ENCODE results near the gene BNC2. TPM values are rescaled to one million over a fixed set of nuclear protein-coding genes. Genes with fewer than 3 reads are reported as not detected.
A peak's percentile ranks its signal among the peaks of the same experiment; 100 is the strongest.

Gene BNC2
- total RNA-seq, 2 donors from 2014 or later = not detected

DNA sequence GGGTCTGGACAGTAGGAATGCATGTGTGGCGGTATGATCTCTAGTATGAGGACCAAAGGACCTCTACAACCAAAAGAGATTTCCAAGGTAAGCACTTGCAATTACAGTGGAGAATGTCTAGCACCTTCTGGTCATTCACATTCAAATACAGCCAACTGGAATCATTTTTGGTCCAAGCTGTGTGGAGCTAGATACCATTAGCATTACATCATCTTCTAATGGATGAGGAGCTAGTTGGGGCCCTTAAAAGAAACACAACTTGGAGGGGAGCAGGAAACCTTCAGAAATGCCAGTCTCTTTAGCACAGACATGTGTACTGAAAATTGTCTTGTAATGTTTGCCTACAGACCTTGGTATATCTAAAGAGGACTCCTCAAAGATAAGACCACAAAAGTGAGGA is 244.7 kb downstream of the BNC2 start:
- Mint-ChIP-seq H3K27ac (no peak overlapping the region), H3K9me3 (peaks cover 0 to 6% of the 10 kb centered on the region in 2 donors)
- no peak for ATAC-seq

DNA sequence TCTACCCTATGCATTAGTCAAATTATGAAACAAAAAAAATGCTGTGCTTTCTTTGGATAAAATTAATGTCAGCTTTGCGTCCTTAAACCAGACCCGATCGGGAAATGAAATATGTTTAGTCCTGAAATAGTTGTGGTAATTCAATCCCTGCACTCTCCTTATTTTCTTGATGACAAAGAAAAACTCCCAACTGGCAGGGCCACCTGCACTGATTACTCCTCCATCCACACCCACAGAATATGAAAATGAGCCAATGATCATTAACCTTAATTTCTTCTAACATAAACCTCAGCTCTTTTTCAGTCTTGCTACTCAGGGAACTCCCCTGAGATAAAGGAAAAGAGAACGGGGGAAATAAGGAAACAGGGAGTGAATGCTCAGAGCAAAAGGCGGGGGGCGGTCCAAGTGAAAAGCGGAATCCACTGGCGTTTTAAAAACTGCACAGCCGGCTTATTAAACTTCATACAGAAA is 245.3 kb downstream of the BNC2 start:
- ATAC-seq (no peak), DNase-seq (ENCODE audit: low spot score in 2 of 2) (no peak)
- no peak overlapping the region for H3K27ac Mint-ChIP-seq
- H3K36me3 Mint-ChIP-seq = no peaks in the 10 kb centered on the region
- H3K9me3 Mint-ChIP-seq = peaks cover 0 to 7% of the 10 kb centered on the region in 2 donors

More for the DNA sequence above, 244.7 kb downstream of the BNC2 start:
- no peaks in the 10 kb centered on the region for H3K36me3 Mint-ChIP-seq
- DNase-seq (ENCODE audit: low spot score in 2 of 2) = no peak

DNA sequence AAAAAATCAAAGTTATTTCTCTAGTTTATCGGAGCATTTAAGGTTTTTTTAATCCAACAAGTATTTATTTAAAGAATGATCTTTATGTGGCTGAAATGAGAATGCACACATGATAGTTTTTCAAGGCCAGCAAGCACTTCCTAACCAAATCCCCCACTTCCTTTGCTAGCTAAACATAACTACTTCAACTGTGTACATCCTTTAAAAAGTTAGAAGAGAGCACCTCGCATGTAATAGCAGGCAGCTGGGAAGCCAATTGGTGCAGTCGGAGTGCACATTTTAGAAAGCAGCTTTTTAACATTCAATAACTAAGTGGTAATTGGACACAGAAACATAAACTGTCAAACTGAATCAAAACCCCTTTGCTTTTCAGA is 245.7 kb downstream of the BNC2 start:
- Mint-ChIP-seq H3K36me3 (no peaks in the 10 kb centered on the region), H3K9me3 (peaks cover 0 to 7% of the 10 kb centered on the region in 2 donors), H3K27ac (no peak overlapping the region)
- ATAC-seq = no peak
- DNase-seq (ENCODE audit: low spot score in 2 of 2) = no peak

DNA sequence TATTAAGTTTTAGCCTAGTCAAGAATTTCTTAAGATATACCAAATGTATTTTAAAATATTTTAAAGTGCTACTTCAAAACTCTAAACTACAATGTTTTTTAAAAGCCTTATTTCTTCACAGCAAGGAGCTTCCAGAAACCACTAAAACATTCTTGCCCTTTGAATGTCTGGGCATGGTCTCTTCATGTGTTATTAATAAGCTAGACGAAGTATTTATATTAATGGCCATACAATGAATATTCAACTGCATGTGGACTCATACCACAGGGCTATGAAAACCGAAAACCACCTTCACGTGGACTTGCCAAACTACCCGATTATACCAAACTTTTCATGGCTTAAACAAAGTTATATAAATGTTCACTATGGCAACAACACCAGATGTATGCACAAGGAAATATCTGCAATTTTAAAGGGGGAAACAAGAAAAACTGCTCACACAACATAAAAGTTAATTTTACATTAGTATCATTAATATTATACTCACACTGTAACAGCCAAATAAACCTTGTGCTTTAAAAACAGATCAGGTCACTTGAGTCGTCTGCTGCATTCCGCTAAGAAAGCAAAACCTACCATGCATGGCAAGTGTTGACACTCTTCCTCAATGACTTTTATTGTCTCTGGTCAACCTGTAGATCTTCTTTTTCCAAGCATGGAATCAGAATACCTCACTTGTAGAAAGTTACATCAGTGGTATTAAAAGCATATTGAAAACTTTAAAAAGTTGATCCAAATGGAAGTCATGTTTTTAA is 246.3 kb downstream of the BNC2 start:
- no peak for ATAC-seq
- Mint-ChIP-seq H3K36me3 (no peaks in the 10 kb centered on the region), H3K27ac (no peak overlapping the region), H3K9me3 (peaks cover 0 to 7% of the 10 kb centered on the region in 2 donors)
- DNase-seq (ENCODE audit: low spot score in 2 of 2) = no peak

DNA sequence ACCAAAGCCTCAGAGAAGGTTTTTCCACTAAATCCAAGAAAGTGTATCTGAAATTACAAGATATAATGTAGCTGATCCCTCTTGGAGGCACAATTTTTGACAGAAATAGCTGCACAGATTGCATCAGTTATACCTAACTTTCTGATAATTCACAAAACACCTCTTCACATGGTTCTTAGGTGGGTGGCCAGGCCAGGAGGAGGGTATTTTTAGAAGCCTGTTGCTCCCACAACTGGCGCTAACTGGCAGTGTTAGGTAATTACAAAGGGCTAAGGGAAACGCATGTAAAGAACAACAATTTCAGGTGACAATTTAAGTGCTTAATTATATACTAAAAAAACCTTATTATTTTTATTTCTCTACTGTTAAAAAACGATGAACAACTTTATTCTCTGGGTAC is 247.9 kb downstream of the BNC2 start:
- DNase-seq (ENCODE audit: low spot score in 2 of 2) = no peak
- no peaks in the 10 kb centered on the region for H3K36me3 Mint-ChIP-seq
- H3K9me3 Mint-ChIP-seq = peaks cover 4 to 7% of the 10 kb centered on the region in 2 donors
- ATAC-seq = no peak
- no peak overlapping the region for H3K27ac Mint-ChIP-seq

DNA sequence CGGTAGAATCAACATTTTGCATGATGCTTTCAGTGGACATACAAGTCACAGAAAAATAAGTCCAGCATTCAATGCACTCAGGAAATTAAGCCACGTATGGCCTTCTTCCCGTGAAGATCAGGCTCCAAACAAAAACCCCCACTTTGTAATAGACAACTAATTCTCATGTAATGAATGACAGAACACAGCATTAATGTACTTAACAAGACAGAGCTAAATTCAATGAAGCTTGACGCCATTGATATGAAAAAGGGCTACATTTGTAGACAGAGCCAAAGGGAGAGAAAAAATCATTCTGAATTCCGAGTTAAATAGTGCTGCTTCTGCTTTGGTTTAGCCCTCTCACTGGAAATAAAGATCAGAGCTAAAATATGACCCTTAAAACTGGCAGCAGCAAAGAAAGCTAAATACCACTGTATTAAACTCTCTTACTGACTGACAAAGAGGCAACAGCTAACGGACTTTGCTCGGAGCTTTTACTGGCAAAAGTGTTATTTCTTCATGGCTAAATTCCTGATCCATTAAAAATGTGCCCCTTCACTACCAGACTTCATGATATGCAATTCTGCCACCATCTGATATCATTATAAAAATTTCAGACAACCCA is 250.5 kb downstream of the BNC2 start:
- no peak for ATAC-seq
- no peak for DNase-seq (ENCODE audit: low spot score in 2 of 2)
- Mint-ChIP-seq H3K27ac (peak overlapping the region in 1 of 2 donors; percentile 55), H3K9me3 (peaks cover 4 to 7% of the 10 kb centered on the region in 2 donors), H3K36me3 (no peaks in the 10 kb centered on the region)

DNA sequence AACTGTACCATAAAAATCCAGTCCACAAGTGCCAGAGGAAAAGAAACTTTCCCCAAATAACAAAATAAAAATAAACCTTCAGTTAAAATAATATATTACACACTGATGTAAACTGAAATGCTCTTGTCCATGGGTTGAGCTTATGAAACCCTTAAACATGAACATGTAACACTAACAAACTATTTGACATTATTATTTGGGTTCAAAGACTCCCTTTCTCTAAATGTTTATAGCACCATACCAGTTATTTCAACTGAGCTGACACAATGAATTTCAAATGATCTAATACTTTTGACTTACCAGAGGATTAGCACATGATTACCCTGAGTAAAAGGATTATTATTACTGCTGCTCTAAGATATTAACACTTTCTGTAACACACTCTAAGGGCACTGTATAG is 251.1 kb downstream of the BNC2 start:
- no peak for DNase-seq (ENCODE audit: low spot score in 2 of 2)
- Mint-ChIP-seq H3K36me3 (no peaks in the 10 kb centered on the region), H3K27ac (no peak overlapping the region)

DNA sequence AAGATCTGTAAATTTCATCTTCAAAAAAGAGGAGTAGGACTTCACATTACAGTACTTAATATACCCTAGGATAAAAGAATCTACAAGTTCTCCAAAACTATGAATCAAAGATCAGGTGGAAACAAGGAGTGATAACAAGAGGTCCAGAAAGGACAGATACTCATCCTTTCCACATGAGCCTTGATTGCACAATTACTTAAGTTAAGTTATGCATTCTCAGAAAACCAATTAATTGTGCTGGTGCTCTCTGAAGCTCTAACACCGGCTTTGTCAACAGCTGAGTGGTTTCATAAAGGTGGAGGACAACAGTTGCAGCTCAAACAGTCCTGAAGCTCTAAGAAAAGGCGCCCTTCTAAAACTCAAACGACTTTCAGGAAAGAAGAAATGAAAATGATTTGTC is 251.9 kb downstream of the BNC2 start:
- Mint-ChIP-seq H3K27ac (no peak overlapping the region), H3K9me3 (peaks cover 4 to 7% of the 10 kb centered on the region in 2 donors), H3K36me3 (no peaks in the 10 kb centered on the region)
- ATAC-seq (no peak), DNase-seq (ENCODE audit: low spot score in 2 of 2) (no peak)

More for the DNA sequence above, 251.1 kb downstream of the BNC2 start:
- no peak for ATAC-seq
- peaks cover 4 to 7% of the 10 kb centered on the region in 2 donors for H3K9me3 Mint-ChIP-seq

DNA sequence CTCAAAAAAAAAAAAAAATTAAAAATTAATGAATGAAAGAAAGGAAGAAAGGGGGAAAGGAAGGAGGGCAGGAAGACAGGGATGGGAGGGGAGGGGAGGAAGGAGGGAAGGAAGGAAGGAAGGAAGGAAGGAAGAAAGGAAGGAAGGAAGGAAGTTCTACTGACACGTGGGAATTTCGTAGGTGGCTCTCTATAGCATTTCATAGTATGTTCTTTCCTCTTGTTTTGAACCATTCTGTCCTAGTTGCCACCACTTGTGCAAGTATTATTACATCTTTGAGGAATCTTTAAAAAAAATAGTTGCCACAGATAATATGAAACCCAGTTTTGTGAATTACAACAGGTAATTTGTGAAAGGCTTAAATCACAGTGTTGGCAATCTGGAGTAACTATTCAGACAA is 253.8 kb downstream of the BNC2 start:
- DNase-seq (ENCODE audit: low spot score in 2 of 2) (no peak), ATAC-seq (no peak)
- Mint-ChIP-seq H3K9me3 (peaks cover 4 to 8% of the 10 kb centered on the region in 2 donors), H3K36me3 (no peaks in the 10 kb centered on the region), H3K27ac (no peak overlapping the region)

DNA sequence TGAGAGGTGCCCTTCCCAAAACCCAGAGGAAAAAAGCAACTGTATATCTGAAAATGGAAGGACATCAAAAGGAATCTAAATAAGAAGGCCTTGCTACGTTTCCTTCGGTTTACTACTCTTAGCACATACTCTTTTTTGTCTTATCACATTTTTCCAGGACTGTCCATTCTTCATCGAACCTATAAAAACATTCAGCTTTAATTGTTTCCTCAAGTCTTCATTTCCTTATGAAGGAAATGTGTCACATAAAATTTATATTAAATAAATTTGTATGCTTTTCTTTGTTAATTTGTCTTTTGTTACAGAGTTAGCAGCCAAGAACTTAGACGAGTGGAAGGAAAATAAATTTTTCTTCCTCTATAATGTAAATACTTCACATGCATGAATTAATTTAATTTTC is 255.0 kb downstream of the BNC2 start:
- no peak for ATAC-seq
- Mint-ChIP-seq H3K36me3 (no peaks in the 10 kb centered on the region), H3K9me3 (peaks cover 4 to 5% of the 10 kb centered on the region in 2 donors), H3K27ac (no peak overlapping the region)
- no peak for DNase-seq (ENCODE audit: low spot score in 2 of 2)

DNA sequence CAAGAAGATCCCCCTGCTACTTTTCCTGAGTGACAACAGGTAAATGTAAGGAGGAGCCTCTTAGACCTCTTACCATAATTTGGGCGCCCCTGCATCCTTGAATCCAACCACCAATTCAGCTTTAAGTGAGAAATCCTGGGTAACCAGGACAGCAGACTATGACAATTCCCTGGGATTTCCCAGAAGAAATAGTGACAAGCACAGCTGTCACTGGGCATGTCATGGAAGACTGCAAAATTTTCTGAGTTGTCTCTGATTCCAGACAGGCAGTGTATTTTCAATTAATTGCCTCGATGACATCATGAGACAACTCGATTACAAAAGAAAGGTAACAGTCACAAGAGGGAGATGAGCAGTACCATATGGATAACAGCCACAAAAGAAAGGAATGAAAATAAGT is 256.9 kb downstream of the BNC2 start:
- peaks cover 4 to 5% of the 10 kb centered on the region in 2 donors for H3K9me3 Mint-ChIP-seq
- no peak overlapping the region for H3K27ac Mint-ChIP-seq
- no peak for ATAC-seq
- DNase-seq (ENCODE audit: low spot score in 2 of 2) = no peak
- H3K36me3 Mint-ChIP-seq = no peaks in the 10 kb centered on the region

DNA sequence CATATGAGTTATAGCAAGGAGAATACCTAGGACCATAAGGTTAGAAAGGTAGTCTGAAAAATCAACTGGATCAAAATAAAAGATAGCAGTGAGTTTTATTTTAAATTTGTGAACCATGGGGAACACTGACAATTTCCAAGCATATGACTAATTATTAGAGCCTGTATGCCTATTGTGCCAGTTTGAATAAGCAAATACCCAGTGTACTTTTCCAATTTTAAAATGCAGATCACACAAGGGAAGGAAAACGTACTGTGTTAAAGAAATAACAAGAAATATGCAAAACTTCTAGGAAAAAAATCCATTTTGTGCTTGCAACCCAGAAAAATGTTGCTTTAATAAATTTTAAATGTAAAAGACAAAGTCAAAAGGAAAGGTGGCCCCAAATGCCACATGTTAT is 257.4 kb downstream of the BNC2 start:
- peaks cover under 1 to 5% of the 10 kb centered on the region in 2 donors for H3K9me3 Mint-ChIP-seq
- H3K27ac Mint-ChIP-seq = no peak overlapping the region
- DNase-seq (ENCODE audit: low spot score in 2 of 2) (no peak), ATAC-seq (no peak)
- no peaks in the 10 kb centered on the region for H3K36me3 Mint-ChIP-seq

DNA sequence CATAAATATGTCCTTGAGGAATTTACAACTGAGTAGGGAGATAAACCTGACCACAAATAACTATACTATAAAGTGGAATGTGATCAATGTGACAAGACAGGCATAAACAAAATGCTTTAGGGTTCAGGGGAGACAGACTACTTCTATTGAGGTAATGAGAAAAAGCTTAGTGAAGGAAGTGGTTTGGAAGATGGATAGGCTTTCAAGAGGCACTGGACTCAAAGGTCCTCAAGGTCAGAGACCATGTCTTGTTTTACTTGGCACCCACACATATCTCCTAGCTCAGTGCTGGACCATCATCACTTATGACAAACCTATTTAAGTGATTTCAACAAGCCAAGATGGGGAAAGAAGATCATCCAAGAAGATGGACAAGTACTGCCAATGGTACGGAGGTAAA is 257.8 kb downstream of the BNC2 start:
- DNase-seq (ENCODE audit: low spot score in 2 of 2) = no peak
- Mint-ChIP-seq H3K9me3 (peaks cover 0 to 5% of the 10 kb centered on the region in 2 donors), H3K36me3 (no peaks in the 10 kb centered on the region), H3K27ac (no peak overlapping the region)
- no peak for ATAC-seq

DNA sequence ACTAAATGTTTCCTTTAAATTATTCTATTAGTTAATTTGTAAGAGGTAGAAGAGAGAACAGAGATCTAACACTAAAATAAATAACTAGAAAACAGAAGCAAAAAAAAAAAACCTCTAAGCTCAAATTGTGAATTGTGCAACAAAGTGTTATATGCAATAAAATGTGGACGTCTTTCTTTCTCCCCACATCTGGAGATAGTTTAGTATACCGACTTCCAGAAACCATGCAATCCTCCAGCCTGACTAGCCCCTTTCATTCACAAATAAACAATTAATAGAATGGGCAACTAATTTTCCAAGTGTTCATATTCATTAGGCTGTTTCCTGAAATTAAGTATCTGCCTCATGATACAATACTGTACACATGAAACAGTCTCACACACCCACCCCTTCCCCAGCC is 258.5 kb downstream of the BNC2 start:
- no peak overlapping the region for H3K27ac Mint-ChIP-seq
- no peaks in the 10 kb centered on the region for H3K36me3 Mint-ChIP-seq
- peaks cover 0 to 5% of the 10 kb centered on the region in 2 donors for H3K9me3 Mint-ChIP-seq
- ATAC-seq (no peak), DNase-seq (ENCODE audit: low spot score in 2 of 2) (no peak)

DNA sequence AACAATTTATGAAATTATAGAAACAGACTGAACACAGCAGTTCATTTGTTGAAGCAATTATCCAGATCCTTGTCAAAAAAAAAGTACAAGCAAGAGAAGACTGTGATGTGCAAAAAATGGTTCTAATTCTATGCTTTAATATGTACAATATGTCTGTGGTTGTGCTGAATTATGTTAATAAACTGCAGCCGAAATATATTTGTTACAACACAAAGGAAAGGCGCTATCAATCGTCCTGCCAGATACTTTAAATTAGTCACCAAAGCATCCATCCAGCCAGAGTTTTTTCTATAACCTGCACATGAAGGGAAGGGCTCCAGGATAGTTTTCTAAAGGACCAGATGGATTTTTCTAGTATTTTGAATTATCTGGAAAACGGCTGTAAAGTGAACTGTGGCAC is 259.5 kb downstream of the BNC2 start:
- Mint-ChIP-seq H3K27ac (no peak overlapping the region), H3K9me3 (peaks cover 0 to 5% of the 10 kb centered on the region in 2 donors), H3K36me3 (no peaks in the 10 kb centered on the region)
- DNase-seq (ENCODE audit: low spot score in 2 of 2) = no peak
- no peak for ATAC-seq

DNA sequence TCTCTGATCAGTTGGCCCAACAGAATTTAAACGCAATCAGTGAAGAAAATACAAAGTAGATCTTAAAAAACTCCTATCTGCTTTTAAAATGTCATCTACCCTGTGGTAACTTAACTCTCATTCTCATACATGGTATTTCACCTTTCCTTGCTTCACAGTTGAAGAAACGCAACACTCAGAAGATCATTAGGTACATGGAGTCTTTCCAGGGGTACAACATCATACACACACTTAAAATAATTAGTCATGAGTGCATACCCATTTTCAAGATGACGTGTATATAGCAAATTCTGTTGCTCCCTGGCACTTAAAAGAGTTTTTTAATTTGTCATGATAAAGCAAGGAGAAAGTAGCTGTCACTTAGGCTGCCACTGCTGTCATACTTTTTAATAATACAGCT is 259.9 kb downstream of the BNC2 start:
- DNase-seq (ENCODE audit: low spot score in 2 of 2) (no peak), ATAC-seq (no peak)
- Mint-ChIP-seq H3K27ac (no peak overlapping the region), H3K36me3 (no peaks in the 10 kb centered on the region), H3K9me3 (peaks cover 0 to 5% of the 10 kb centered on the region in 2 donors)

DNA sequence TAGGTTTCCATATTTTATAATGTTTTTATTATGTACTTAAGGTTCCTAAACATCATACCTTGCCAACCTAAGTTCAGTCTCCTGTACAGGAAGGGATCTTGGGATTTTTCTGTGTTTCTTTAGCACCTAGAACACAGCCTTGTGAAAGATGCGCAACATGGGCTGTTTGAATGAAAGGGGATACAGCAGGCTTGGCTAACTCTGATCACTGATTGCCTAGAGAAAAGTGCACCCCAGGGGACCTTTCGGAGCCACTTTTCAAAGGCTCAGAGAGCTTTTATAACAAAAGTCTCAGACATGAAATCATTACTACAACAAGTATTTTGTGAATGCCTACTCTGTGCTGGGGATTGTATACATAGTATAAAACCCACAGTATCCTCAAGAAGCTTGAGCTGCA is 261.6 kb downstream of the BNC2 start:
- ATAC-seq (no peak), DNase-seq (ENCODE audit: low spot score in 2 of 2) (no peak)
- Mint-ChIP-seq H3K27ac (no peak overlapping the region), H3K9me3 (peaks cover 0 to 5% of the 10 kb centered on the region in 2 donors), H3K36me3 (no peaks in the 10 kb centered on the region)

DNA sequence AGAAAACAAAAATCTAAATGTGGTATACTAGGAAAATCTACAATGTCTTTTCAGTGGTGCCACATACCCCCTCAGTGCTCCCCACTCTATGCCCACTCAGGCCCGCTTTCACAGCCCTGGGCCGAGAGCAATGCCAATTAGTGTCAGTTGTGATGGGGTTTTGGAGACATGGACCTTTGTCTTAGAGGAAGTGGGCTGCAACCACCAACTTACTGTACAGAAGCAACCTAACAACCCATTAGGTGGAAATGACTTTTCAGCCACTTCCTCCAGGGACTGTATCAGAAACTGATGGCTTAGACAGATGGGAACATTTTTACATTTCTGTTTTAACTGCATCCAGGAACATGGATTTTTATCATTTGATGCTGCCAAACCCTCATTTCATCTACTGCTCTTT is 268.0 kb downstream of the BNC2 start:
- no peak for DNase-seq (ENCODE audit: low spot score in 2 of 2)
- no peaks in the 10 kb centered on the region for H3K9me3 Mint-ChIP-seq
- no peaks in the 10 kb centered on the region for H3K36me3 Mint-ChIP-seq
- no peak for ATAC-seq
- H3K27ac Mint-ChIP-seq = no peak overlapping the region

All from activated naive CD4-positive, alpha-beta T cell treated with anti-CD3 and anti-CD28 coated beads, Interleukin-2, amount 50 U/mL, for 72 hours (primary cell).